Measurements from ENCODE around the gene RASSF4.

RASSF4 gene

DNA sequence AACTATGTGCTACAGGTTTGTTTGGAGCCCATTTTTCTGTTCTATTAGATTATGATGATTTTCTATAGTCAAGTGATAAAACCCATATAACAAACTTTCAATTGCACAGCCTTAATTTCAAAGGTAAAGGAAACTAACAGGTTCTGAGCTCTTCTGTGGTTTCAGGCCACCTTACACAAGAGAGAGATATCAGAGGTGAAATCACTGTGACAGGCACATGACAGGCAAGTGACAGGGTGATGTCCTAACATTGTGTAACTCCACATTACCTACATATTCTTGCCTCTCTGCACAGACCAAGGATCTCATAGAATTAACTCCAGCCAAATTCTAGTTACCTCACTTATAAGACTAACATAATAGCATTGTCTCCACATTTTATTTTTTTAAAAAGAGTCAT is 76.1 kb downstream of the RASSF4 start:
- DNase-seq (ENCODE audit: low spot score), result no peak
- no peak for ATAC-seq (ENCODE audit: low read depth)
- H3K4me3 ChIP-seq (ENCODE audit: severe bottlenecking), result no peak overlapping the region
- H3K36me3 ChIP-seq (ENCODE audit: low read depth), result no peaks in the 10 kb centered on the region
- H3K9me3 ChIP-seq (ENCODE audit: severe bottlenecking), result no peaks in the 10 kb centered on the region
- H3K27ac ChIP-seq (ENCODE audit: poor library complexity, severe bottlenecking), result no peak overlapping the region
- no peaks in the 10 kb centered on the region for H3K4me1 ChIP-seq (ENCODE audit: insufficient read depth, poor library complexity, severe bottlenecking)
- TF ChIP-seq, protein P1, sequence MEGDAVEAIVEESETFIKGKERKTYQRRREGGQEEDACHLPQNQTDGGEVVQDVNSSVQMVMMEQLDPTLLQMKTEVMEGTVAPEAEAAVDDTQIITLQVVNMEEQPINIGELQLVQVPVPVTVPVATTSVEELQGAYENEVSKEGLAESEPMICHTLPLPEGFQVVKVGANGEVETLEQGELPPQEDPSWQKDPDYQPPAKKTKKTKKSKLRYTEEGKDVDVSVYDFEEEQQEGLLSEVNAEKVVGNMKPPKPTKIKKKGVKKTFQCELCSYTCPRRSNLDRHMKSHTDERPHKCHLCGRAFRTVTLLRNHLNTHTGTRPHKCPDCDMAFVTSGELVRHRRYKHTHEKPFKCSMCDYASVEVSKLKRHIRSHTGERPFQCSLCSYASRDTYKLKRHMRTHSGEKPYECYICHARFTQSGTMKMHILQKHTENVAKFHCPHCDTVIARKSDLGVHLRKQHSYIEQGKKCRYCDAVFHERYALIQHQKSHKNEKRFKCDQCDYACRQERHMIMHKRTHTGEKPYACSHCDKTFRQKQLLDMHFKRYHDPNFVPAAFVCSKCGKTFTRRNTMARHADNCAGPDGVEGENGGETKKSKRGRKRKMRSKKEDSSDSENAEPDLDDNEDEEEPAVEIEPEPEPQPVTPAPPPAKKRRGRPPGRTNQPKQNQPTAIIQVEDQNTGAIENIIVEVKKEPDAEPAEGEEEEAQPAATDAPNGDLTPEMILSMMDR (IDR thresholded peaks at IDR 0.05; ENCODE audit: poor library complexity, severe bottlenecking), result no peak
- H3K27me3 ChIP-seq (ENCODE audit: insufficient read depth, poor library complexity, severe bottlenecking), result no peaks in the 10 kb centered on the region

DNA sequence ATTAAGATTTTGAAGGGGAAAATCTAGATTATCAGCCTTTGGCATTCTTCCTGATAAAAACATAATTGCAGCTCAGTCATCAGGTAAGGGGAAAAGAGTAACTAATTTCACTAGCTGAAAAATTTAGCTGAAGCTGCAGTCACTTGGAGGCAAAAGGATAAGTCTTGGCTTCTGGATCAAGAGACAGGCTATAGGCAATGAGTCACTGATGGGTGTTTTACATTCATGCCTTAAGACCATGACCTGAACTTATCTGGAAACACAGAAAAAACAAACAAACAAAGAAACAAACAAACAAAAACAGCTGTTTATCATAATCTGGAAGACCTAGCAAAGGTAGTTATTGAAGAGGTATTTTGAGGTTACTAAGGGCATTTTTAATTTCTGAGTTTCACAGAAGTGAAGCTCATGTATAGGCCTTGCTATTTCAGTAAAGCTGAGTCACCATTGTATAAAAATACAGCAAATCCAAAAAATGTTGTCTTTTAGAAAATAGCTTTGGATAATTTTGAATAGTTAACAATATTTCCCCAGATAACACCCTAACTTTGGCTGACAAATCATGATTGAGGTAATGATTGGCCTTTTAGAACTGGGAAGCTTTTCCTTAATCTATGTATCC is 81.4 kb downstream of the RASSF4 start:
- Histone ChIP-seq H3K27me3 (ENCODE audit: insufficient read depth, poor library complexity, severe bottlenecking) (no peaks in the 10 kb centered on the region), H3K4me3 (ENCODE audit: severe bottlenecking) (no peak overlapping the region), H3K4me1 (ENCODE audit: insufficient read depth, poor library complexity, severe bottlenecking) (no peaks in the 10 kb centered on the region), H3K36me3 (ENCODE audit: low read depth) (no peaks in the 10 kb centered on the region), H3K27ac (ENCODE audit: poor library complexity, severe bottlenecking) (no peak overlapping the region), H3K9me3 (ENCODE audit: severe bottlenecking) (no peaks in the 10 kb centered on the region)
- ATAC-seq (ENCODE audit: low read depth) (no peak), DNase-seq (ENCODE audit: low spot score) (no peak)
- TF ChIP-seq, protein P1 (IDR thresholded peaks at IDR 0.05; ENCODE audit: poor library complexity, severe bottlenecking), result no peak

DNA sequence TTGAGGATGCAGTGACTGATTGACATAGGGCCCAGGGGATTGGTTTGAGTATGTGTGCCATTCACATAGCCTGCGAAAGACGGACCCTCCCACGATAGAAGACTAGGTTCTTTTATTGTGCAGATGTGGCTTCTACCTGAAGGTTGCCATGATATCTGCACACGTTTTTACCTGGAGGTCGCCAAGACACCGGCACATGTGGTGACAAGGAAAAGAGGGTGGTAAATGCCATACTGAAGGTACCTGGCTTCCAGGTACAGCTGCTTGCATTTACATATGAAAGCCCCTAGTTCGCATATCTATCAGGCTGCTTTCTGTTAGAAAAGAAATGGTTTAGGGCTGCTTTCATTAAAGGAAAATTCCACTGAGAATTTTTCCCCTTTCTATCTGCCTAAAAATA is 84.7 kb downstream of the RASSF4 start:
- ATAC-seq (ENCODE audit: low read depth), result no peak
- no peak for DNase-seq (ENCODE audit: low spot score)
- no peaks in the 10 kb centered on the region for H3K27me3 ChIP-seq (ENCODE audit: insufficient read depth, poor library complexity, severe bottlenecking)
- no peaks in the 10 kb centered on the region for H3K9me3 ChIP-seq (ENCODE audit: severe bottlenecking)
- H3K4me3 ChIP-seq (ENCODE audit: severe bottlenecking), result no peak overlapping the region
- TF ChIP-seq, protein P1 (IDR thresholded peaks at IDR 0.05; ENCODE audit: poor library complexity, severe bottlenecking), result no peak
- no peaks in the 10 kb centered on the region for H3K36me3 ChIP-seq (ENCODE audit: low read depth)
- no peaks in the 10 kb centered on the region for H3K4me1 ChIP-seq (ENCODE audit: insufficient read depth, poor library complexity, severe bottlenecking)
- H3K27ac ChIP-seq (ENCODE audit: poor library complexity, severe bottlenecking), result no peak overlapping the region

Data from RWPE2 (cell line).